Skin of body (tissue), 2 donors: ENCODE results near the gene TTC19. TPM values are rescaled to one million over a fixed set of nuclear protein-coding genes. Genes with fewer than 3 reads are reported as not detected.
A peak's percentile ranks its signal among the peaks of the same experiment; 100 is the strongest.

Experiments used
- DNase-seq: peaks from one replicate; lab custom pipeline; 2025; lab: John Stamatoyannopoulos, UW
- total RNA-seq: library from RNA; depleted of rRNA; stranded (reverse); fragments of >200 nt; gene quantifications from one replicate; pipeline ENCODE4 v1.2.3, GENCODE V29; 2014

The TTC19 gene, protein sequence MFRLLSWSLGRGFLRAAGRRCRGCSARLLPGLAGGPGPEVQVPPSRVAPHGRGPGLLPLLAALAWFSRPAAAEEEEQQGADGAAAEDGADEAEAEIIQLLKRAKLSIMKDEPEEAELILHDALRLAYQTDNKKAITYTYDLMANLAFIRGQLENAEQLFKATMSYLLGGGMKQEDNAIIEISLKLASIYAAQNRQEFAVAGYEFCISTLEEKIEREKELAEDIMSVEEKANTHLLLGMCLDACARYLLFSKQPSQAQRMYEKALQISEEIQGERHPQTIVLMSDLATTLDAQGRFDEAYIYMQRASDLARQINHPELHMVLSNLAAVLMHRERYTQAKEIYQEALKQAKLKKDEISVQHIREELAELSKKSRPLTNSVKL
- 39.5 TPM for total RNA-seq

DNA sequence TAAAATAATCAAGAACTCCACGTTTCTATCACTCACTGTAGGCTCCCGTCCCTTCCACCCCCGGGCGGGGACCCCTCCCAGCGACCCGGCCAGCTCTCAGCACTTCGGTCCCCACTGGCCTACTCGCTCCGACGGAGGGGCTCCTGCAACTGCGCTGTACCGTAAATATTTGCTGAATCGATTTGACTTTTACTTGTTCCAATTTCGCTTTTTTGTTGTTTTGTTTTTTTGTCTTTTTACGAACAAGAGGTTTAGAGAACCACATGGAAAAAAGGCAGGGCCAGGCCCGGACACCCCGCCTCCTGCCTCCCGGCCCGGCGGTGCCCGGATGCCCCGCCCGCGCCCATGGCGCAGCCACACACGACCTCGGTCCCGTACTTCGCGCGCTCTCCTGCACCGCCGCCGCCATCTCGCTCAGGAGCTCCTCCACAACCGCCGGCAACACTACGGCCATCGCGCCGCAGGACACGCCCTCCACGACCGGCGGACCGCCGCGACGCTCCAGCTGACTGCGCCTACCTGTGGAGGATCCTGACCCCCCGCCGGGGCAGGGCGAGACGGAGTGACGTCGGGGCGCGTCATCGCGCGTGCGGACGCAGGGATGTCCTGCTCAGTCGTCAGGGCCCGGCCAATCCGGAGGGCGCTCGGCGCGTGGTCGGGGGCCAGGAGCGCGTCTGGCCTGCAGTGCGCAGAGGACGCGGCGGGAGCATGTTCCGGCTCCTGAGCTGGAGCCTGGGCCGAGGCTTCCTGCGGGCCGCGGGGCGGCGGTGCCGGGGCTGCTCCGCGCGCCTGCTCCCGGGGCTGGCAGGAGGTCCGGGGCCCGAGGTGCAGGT, at the start of gene TTC19, which contains the start of gene ZSWIM7:
Gene TTC19, plus strand, starts transcription at position 684 of the 833 bp plus-strand sequence. Its CDS starts 25 bp downstream, at position 709.
Gene ZSWIM7, minus strand, starts transcription at position 564 of the 833 bp plus-strand sequence. Its CDS starts 110 bp downstream, at position 454.
- peak; percentile 91 for DNase-seq

DNA sequence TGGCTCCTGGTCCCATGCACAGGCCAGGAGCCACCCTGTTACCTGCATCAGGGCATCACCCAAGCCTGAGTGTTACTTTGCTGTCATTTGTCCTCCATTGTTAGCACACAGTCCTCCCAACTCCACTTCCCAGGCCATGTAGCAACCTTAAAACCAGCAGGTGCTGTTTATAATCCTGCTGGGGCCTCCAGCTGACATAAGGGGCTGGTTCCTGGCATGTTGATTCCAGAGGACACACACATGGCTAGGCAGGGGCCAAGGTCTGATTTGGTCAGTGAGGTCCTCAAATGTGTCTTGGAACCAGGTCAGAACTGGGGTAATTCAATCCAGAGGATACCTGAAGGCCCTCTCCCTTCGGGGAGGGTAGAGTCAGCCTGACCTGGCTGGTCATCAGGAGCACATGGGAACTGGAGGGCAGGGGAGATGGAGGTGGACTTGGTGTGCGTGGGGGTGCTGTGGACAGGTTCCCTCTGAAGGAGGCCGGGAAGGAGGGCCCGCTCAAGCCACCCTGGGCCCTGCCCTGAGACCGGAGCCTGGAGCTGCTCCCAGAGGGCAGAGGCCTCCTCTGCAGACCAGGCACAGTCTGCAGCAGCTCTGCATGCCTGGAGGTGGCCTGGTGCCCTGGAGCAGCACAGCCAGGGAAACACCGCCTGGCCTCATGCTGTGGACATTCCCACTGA, 48.1 kb upstream of the TTC19 start:
- DNase-seq = no peak

DNA sequence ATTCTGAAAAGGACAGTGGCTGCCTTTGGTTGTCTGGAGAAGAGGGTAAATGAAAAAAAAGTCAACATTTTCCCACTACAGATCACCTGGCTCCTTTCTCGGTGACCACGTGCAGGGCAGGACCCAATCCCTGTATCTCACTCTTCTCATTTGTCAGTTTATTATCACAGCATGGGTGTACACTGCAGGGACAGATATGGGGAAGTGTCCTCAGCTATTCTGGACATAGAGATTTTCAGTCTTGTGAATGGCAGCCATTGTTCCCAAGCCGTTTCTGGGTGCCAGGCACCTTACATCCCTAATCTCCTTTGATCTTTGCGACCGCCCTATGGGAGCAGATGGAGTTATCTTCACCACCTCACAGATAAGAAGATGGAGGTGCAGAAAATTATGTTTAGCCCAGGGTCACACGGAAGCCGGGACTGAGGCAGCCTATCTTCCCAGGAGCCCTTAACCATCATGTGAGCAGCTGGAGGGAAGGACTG, 47.5 kb upstream of the TTC19 start:
- no peak for DNase-seq

DNA sequence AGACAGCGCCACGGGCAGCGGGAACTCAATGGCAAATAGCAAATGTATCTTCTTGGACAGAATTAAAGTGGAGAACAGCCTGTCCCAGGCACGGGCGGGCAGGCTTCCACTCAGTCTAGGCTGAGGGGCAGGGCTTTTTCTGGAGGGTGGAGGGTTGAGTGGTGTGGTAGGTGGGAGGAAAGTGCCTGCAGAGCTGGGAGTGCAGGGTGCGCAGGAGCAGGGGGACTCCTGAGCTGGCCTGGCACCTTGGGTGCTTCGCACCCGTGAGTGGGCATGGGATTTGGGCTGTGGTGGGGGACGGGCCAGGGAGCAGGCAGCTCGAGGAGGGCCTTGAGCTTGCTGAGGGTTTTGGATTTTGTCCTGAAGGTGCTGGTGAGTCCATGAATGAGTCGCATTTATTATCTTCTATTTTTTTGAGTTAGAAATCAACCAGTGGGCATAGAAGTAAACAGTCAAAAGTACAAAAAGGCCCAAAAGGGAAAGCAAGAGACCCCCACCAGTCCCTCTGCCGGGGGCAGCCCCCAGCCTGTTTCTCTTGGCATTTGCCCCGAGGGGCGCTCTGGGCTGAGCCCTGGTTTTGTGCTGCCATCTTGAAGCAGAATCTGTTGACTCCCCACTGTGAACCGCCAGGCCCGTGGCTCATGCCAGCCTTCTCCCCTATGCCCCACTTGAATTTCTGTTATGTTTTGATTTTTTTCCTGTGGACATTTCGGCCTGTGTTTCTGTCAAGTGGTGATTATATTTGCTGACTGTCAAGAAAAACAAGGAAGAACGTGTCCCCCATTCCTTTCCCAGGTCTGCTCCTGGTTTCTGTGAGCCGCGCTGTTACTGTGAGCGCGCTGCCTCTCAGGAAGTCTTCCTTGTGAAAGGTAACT, 46.5 kb upstream of the TTC19 start:
- DNase-seq = no peak

DNA sequence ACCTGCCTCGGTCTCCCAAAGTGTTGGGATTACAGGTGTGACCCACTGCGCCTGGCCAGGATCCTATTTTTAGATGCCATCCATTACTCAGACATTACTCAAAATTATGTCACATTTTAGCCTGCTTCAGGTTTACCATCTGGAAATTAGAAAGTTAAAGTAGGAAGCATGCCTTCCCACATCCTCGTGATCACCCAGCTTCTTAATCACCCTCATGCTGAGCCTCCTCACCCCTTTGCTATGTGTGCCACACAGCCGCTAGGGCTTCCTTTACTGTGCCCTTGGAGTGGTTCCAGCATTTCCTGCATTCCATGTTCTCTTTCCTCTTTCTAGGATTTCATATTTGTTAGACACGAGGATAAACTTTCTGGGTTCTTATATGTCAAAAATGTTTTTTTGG, 45.4 kb upstream of the TTC19 start:
- no peak for DNase-seq

DNA sequence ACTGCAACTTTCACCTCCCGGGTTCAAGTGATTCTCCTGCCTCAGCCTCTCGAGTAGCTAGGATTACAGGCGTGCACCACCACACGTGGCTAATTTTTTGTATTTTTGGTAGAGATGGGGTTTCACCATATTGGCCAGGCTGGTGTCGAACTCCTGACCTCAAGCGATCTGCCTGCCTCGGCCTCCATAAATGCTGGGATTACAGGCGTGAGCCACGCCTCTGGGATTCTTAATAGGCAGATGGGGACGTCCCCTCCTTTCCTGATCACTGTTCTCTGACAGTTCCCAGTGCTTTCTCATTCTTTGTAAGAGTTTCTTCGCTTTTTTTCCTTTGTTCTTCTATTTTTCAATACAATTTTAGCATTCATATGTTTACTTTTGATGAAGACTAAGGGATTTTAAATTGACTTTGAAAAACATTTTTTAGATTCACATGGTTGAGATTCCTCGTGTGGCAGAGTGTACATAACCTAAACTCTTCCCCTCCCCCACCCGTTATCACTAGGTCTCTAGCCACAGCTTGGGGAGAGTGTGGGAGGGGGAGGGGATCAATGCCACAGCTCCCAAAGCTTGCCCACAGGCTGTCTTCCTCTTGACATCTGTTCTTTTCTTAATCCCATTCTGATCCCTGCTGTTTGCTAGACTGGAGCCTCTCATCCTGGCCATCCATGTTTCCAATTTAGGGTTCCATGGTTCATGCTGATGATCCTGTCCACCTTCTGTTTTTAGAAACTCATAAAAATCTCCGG, 43.7 kb upstream of the TTC19 start:
- DNase-seq = no peak

DNA sequence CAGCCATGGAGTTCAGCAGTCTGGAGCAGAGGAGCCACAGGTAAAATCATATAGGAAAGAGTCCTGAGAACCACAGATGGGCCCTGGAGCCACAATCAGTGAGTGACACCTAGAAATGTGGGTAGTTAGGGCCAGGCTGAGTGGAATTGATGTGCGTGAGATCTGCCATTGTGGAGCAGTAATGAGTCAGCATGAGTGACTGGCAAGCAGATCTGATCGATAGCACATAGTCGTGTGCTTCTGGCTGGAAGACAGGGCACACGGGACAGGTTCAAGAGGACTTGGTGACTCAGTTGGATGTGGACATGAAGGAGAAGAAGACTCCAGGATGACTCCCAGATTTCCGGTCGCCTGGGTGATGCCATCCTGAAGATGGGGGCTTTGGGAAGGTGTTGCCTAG, 42.4 kb upstream of the TTC19 start:
- DNase-seq = no peak

DNA sequence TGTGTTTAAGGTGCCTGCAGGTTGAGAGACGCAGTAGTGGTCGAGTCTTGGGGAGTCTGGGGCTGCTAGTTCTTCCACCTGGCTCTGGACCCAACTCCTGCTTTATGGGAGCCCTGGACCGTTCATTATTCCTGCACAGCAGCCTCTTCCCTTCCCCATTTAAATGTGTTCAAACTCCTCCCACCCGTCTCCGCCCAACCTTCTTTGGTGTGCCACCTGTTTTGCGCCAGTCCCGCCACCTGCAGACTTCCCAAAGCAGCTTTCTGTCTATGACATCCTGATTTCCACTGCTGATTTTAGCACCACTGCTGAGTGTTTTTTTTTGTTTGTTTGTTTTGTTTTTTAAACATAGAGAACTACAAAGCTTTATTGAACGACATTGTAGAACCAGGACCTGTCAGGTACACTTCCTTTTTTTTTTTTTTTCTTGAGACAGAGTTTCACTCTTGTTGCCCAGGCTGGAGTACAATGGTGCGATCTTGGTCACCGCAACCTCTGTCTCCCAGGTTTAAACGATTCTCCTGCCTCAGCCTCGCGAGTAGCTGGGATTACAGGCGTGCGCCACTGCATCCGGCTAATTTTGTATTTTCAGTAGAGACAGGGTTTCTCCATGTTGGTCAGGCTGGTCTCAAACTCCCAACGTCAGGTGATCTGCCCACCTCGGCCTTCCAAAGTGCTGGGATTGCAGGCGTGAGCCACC, 41.9 kb upstream of the TTC19 start:
- DNase-seq = no peak

DNA sequence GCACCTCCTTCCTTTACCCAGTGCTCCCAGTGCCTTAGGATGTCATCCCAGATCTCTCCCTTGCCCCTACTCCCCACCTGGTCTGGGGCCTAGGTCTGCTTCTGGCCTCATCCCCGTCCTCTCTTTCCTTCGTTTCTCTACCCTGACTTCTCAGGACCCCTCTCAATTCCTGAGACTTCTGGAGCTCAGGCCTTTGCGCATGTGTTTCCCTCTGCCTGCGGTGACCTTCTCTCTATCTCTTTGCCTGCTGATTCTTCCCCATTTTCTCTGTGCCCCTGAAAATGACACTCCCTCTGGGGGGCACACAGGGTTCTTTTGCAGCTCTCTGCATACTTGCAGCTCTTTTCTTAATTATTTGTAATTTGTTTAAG, 41.2 kb upstream of the TTC19 start:
- no peak for DNase-seq

DNA sequence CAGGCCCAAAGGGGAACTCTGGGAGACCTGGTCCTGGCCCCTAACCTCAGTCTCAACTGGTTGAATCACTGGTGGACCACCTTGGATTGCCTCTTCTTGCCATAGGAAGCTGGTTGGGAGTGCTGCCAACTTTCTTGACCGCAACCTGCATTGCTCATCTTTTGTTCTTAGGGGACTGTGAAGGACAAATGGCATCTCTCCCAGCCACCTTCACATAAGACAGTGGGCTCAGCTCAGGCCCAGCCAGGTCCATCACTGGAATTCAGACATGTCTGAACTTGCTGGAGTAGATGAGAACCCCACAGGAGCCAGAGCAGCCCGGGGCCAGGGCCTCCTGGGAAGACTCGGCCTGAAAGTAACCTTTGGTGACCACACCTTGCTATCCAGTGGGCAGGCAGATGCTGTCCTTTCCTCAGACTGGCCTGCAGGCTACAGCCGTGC, 35.9 kb upstream of the TTC19 start:
- no peak for DNase-seq

DNA sequence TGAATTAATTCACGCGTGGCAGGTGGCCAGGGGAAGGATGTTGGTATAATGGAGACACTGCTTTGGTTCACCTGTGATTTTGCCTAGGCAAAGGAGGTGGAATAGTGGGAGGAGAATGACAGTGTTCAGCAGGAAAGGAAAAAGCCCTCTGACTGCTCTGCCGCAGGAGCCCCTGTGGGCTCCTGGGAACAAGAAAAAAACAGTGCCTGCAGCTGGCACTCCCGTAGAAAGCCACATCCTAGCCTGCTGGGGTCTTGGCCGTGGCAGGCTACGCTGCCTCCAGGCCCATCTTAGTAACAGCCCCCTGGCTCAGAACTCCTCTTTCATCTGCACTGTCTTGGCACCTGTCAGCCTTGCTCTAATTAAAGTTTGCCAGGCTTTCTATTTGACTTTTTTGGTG, 34.1 kb upstream of the TTC19 start:
- DNase-seq = no peak

DNA sequence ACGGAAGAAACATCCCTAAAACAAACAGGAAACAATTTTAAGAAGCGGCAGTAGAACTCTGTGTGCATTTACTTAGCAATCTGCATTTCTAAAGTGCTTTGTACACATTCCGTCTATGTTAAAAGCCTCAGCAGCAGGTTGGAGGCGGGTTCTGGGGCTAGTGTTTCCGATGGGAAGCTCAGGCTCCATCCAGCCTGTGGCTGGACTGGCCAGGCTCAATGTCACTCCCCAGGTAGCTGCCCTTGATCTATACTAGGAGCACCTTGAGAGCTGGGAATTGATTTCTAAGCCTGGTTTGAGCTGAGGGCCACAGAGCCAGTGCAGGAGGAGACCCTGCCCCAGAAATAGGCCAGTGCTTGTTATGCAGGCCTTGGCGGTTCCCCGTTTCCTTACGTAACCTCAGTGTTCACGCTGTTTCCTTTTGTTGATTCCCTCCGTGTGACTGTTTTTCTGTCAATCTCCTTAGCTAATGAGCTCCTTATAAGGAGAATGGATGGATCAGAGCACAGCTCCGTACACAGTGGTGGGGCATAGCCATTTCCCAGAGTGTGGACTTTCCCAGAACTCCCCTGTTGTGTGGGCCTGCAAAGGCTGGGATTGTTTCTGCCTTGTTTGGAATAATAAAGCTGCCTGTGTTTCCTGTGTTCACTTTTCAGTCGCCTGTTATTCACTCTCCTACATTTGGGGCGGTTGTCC, 33.3 kb upstream of the TTC19 start:
- DNase-seq = no peak

DNA sequence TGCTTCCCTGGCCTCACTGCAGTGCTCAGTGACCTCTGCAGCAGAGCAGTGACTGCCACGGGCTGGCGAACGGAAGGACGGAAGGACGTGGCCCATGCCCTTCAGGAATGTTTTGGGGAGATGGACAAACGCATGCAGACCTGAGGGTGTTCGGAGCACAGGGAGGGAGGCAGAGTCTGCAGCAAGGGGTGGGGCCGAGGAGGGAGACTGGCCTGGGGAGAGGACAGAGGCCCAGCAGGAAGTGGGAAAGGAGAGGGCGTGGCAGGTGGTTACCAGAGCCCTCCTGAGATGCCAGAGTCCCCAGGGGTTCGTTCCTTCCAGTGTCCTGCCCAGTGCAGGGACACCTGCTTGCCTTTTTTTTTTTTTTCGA, 32.8 kb upstream of the TTC19 start:
- DNase-seq = no peak

DNA sequence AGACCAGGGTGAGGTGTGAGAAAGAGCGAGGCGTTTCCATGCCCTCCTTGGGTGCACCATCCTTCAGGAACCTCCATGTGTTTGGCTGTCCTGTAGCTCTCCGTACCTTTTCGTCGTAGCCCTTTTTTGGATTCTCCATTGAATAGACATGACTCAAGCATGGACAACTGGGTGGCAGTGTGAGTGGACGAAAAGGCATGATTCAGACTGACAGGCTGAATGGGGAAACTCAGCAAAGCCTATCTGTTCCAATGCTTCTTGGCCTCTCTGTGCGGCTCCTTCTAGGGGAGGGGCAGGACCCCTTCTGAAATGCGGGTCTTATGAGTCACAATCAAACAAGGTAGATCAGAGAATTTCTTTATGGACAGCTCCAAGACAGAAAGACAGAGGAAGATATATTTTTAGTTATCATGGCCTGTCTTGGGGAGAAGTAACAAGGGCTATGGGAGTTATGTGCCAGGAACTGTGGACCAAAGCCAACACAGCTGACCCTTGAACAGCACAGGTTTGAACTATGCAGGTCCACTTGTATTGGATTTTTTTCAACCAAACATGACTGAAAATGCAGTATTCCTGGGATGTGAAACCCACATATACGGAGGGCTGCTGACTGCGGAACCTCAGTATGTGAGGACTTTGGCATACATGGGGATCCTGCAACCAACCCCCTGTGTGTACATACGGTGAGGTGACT, 31.8 kb upstream of the TTC19 start:
- no peak for DNase-seq

DNA sequence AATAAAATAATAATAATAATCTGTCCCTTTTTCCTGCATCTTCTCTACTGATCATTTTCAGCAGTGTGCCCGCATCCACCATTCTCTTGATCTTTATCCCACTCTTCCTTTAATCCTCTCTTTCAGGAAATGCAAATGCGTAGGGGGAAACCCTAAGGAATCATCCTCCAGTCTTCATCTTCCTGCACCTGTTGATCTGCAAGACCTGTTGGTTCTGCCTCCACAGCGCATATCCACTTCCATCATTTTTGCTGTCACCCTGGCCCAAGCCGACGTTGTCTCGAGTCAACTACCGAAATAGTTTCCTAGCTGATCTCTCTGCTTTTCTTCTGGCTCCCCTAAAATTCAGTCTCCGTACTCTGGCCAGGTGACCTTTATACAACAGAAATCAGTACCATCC, 30.2 kb upstream of the TTC19 start:
- no peak for DNase-seq

DNA sequence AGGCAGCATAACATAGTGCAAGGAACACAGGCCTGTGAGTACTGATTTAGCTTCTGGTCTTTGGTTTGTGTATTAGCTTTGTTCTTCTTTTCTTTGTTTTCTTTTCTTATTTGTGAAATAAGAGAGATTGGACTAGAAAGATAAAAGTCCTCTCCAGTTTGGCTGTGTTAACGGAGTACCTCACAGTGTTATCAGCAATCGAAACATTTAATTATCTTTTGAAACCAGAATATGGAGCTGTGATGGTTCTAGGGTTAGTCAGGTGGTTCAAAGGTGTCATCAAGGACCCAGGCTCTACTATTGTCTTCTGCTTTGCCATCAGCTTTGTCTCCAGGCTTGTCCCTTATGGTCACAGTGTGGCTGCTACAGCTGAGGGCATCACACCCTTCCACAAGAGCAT, 29.1 kb upstream of the TTC19 start:
- no peak for DNase-seq

DNA sequence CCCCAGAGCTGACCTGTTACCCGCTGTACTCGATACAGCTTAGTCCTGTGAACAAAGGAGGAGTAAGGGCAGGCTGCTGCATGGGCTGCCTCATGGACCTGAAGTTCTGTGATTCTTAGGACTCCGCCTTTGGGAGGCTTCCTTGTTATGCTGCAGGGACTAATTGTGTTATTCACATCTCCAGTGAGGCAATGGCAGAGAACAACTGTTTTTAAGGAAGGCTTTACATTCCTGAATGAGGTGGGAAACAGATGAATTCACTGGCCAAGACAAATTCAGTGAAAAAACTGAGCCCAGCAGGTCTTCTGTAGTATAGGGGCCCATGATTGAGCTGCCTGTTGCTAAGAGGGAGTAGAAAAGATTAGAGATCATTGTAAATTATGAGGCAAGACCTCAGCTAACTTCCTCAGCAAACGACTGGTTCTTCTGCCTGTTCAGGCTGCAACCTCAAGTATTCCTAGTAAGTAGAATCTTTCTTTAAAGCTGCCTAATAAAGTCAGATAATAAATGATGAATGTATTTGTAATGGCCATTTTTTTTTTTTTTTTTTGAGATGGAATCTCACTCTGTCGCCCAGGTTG, 28.4 kb upstream of the TTC19 start:
- DNase-seq = no peak

DNA sequence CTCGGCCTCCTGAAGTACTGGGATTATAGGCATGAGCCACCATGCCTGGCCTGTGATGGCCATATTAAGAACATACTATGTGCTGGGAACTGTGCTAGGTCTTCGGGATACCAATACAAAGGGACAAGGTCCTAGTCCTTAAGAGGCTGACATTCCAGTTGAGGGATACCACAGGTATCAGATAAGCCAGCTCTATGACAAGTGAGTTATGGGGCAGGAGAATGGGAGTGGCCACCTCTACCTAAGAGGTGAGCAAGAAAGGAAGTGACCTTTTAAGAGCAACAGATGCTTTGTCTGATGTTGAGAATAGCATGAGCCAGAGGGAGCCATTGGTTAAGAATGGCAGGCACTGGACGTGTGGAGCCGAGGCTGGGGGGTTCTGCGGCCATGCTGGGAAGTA, 27.7 kb upstream of the TTC19 start:
- no peak for DNase-seq
